HFFc6 (cell line): ENCODE results near the gene IFNL1. TPM values are rescaled to one million over a fixed set of nuclear protein-coding genes. Genes with fewer than 3 reads are reported as not detected.

Experiments
- DNase-seq: peaks from one replicate; pipeline ENCODE4 v3.0.0-alpha.2; 2018
- H3K27ac Mint-ChIP-seq: 2 replicates; pipeline ENCODE4 v1.8.0; 2020; ENCODE audit warnings: mild to moderate bottlenecking, mixed read lengths
- H3K27me3 Mint-ChIP-seq: 2 replicates; pipeline ENCODE4 v1.8.0; 2021; ENCODE audit warnings: mild to moderate bottlenecking, moderate library complexity, mixed read lengths; ENCODE audit not compliant: insufficient read depth
- H3K36me3 Mint-ChIP-seq: 2 replicates; pipeline ENCODE4 v1.8.0; 2021; ENCODE audit warnings: low read depth, mixed read lengths
- H3K4me1 Mint-ChIP-seq: 2 replicates; pipeline ENCODE4 v1.8.0; 2020; ENCODE audit warnings: low read depth, mixed read lengths
- H3K4me3 Mint-ChIP-seq: 2 replicates; pipeline ENCODE4 v1.8.0; 2020; ENCODE audit warnings: mild to moderate bottlenecking, moderate library complexity, mixed read lengths
- H3K9me3 Mint-ChIP-seq: 2 replicates; pipeline ENCODE4 v1.8.0; 2020; ENCODE audit warnings: mild to moderate bottlenecking, mixed read lengths
- total RNA-seq, 6 experiments: library from RNA; stranded (reverse); fragmentation: NEBNext Ultra II Directional; extraction: Animal tissue kit (Norgen Biotek cat#: 25700); gene quantifications; 2 replicates in 1 of 6; 3 replicates in 5 of 6; pipeline ENCODE4 v1.2.3, GENCODE V29; 2021
- TF ChIP-seq, protein P1 (sequence below): fragments of 200-600 bp; sonication (generic); IDR thresholded peaks from 2 replicates; pipeline ENCODE4 v1.5.0; 2021; ENCODE audit warnings: antibody characterized with exemption, mild to moderate bottlenecking

IFNL1 gene
- total RNA-seq, 6 experiments from 2014 or later = not detected

- H3K27ac Mint-ChIP-seq = no peak overlapping the region
- no peaks in the 10 kb centered on the region for H3K4me1 Mint-ChIP-seq
- TF ChIP-seq, protein P1, sequence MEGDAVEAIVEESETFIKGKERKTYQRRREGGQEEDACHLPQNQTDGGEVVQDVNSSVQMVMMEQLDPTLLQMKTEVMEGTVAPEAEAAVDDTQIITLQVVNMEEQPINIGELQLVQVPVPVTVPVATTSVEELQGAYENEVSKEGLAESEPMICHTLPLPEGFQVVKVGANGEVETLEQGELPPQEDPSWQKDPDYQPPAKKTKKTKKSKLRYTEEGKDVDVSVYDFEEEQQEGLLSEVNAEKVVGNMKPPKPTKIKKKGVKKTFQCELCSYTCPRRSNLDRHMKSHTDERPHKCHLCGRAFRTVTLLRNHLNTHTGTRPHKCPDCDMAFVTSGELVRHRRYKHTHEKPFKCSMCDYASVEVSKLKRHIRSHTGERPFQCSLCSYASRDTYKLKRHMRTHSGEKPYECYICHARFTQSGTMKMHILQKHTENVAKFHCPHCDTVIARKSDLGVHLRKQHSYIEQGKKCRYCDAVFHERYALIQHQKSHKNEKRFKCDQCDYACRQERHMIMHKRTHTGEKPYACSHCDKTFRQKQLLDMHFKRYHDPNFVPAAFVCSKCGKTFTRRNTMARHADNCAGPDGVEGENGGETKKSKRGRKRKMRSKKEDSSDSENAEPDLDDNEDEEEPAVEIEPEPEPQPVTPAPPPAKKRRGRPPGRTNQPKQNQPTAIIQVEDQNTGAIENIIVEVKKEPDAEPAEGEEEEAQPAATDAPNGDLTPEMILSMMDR = no peak
- H3K27me3 Mint-ChIP-seq = peaks cover 36% of the 10 kb centered on the region
- DNase-seq = no peak
- H3K36me3 Mint-ChIP-seq = no peaks in the 10 kb centered on the region
- no peak overlapping the region for H3K4me3 Mint-ChIP-seq
- no peaks in the 10 kb centered on the region for H3K9me3 Mint-ChIP-seq
These were observed 3.6 kb downstream of the IFNL1 start for GRCh38 chr19:39299832-39300231.

DNA sequence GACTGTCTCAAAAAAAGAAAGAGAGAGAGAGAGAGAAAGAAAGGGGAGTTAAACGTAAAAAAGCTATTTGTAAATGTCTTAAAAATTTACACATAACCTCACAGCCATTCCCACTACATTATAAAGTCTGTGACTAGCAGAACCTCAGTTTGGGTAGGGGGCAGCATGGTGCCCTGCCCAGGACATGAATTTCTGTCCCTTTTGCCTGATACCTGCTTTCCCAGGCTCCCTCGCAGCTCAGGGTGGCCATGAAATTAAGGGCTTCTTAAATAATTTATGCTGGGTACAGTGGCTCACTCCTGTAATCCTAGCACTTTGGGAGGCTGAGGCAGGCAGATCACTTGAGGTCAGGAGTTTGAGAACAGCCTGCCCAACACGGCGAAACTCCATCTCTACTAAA lies 4.8 kb downstream of the IFNL1 start:
- H3K4me3 Mint-ChIP-seq = no peak overlapping the region
- H3K27me3 Mint-ChIP-seq = peaks cover 41% of the 10 kb centered on the region
- H3K27ac Mint-ChIP-seq = no peak overlapping the region

GRCh38 chr19:39301562-39301961 lies 5.4 kb downstream of the IFNL1 start:
- Mint-ChIP-seq H3K27me3 (peaks cover 44% of the 10 kb centered on the region), H3K9me3 (no peaks in the 10 kb centered on the region), H3K4me3 (no peak overlapping the region), H3K36me3 (no peaks in the 10 kb centered on the region), H3K4me1 (no peaks in the 10 kb centered on the region), H3K27ac (no peak overlapping the region)
- TF ChIP-seq, protein P1 = no peak
- no peak for DNase-seq

More for the DNA sequence above, 4.8 kb downstream of the IFNL1 start:
- H3K36me3 Mint-ChIP-seq = no peaks in the 10 kb centered on the region
- TF ChIP-seq, protein P1 = no peak
- no peaks in the 10 kb centered on the region for H3K4me1 Mint-ChIP-seq
- H3K9me3 Mint-ChIP-seq = no peaks in the 10 kb centered on the region
- no peak for DNase-seq

DNA sequence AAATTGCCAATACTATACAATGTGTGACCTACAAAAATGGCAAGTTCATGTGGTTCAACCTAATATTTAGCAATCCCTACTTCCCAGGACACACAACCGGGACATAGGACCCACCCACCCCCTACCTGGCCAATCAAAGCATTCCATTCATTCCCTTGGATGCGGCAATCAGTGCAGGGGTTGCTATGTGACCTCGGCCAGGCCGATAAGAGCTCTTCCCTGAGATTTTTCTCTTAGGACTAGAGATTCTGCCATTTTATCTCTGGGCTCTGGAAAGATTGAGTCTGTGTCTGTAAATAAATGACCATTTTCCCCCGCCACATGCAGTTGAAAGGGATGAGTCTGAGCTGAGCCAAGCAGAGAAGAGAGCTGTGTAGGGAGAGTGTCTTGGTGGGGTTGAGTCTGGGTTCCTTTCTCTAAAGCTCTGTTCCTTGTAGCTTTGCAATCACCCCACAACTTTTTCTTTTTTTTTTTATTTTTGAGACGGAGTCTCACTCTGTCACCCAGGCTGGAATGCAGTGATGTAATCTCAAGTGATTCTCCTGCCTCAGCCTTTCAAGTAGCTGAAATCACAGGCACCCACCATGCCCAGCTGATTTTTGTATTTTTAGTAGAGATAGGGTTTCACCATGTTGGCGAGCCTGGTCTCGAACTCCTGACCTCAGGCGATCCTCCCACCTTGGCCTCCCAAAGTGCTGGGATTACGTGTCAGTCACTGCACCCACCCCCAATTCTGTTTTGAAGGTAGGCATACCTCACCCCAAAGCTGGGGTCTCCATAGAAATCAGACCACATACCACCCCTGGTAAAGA lies 7.4 kb downstream of the IFNL1 start:
- H3K27me3 Mint-ChIP-seq = peaks cover 39% of the 10 kb centered on the region
- no peak overlapping the region for H3K27ac Mint-ChIP-seq
- no peaks in the 10 kb centered on the region for H3K36me3 Mint-ChIP-seq
- TF ChIP-seq, protein P1 = no peak
- H3K9me3 Mint-ChIP-seq = no peaks in the 10 kb centered on the region
- DNase-seq = no peak
- no peaks in the 10 kb centered on the region for H3K4me1 Mint-ChIP-seq
- no peak overlapping the region for H3K4me3 Mint-ChIP-seq

DNA sequence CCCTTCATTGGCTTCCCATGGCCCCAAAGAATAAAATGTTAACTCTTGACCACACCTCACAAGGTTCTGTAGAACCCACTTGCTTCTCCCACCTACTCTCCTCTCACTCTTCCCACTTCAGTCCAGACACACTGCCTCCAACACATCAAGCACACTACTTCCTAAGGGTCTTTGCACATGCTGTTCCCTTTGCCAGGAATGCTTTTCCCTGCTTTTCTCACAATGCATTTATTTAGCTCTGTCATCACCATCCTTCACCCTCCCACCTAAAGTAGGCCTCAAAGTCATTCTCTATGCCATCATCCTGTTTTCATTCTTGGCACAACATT lies 7.9 kb downstream of the IFNL1 start:
- no peak overlapping the region for H3K4me3 Mint-ChIP-seq
- H3K4me1 Mint-ChIP-seq = no peaks in the 10 kb centered on the region
- no peaks in the 10 kb centered on the region for H3K9me3 Mint-ChIP-seq
- no peak overlapping the region for H3K27ac Mint-ChIP-seq
- H3K27me3 Mint-ChIP-seq = peaks cover 40% of the 10 kb centered on the region
- no peaks in the 10 kb centered on the region for H3K36me3 Mint-ChIP-seq
- DNase-seq = no peak
- TF ChIP-seq, protein P1 = no peak
